GM12878 (cell line): ENCODE data around the gene NPRL2. TPM values are rescaled to one million over a fixed set of nuclear protein-coding genes. Genes with fewer than 3 reads are reported as not detected.
A peak's percentile ranks its signal among the peaks of the same experiment; 100 is the strongest.

Experiments used
- BCL11A ChIP-seq: IDR thresholded peaks from 2 replicates; pipeline ENCODE4 v1.6.1; 2011; ENCODE audit warnings: low read depth, low read length
- BHLHE40 ChIP-seq, 2 experiments: fragments of 450-650 bp in 1 of 2; IDR thresholded peaks; 2 replicates each; pipeline ENCODE4 v1.6.1; 2011 to 2017; ENCODE audit warnings: low read depth in 2 of 2, borderline replicate concordance in 1 of 2, improper control_type of control experiment in 1 of 2, low read length in 1 of 2, mild to moderate bottlenecking in 1 of 2
- BMI1 ChIP-seq: fragments of 450-650 bp; IDR thresholded peaks from 2 replicates; pipeline ENCODE4 v1.6.1; 2016; ENCODE audit warnings: mild to moderate bottlenecking, moderate library complexity, borderline replicate concordance
- CBX3 ChIP-seq: fragments of 200-600 bp; sonication (generic); IDR thresholded peaks from 2 replicates; pipeline ENCODE4 v1.6.1; 2016; ENCODE audit warnings: low read depth, borderline replicate concordance
- CHD1 ChIP-seq: IDR thresholded peaks from 2 replicates; pipeline ENCODE4 v1.6.1; 2012; ENCODE audit warnings: low read depth, low read length, improper control_type of control experiment
- CREM ChIP-seq: IDR thresholded peaks from 2 replicates; pipeline ENCODE4 v1.6.1; 2014; ENCODE audit warnings: antibody characterized with exemption, low read depth
- FOXM1 ChIP-seq: IDR thresholded peaks from 2 replicates; pipeline ENCODE4 v1.6.1; 2012; ENCODE audit warnings: low read depth, mild to moderate bottlenecking, inconsistent platforms, low read length, moderate library complexity
- GATAD2B ChIP-seq: fragments of 450-650 bp; conservative IDR thresholded peaks from 2 replicates; pipeline ENCODE4 v1.6.1; 2017; ENCODE audit warnings: low read depth, mild to moderate bottlenecking, moderate library complexity
- HDAC2 ChIP-seq: fragments of 200-600 bp; sonication (generic); IDR thresholded peaks from 2 replicates; pipeline ENCODE4 v1.6.1; 2017
- IRF4 ChIP-seq: IDR thresholded peaks from 2 replicates; pipeline ENCODE4 v1.6.1; 2011; ENCODE audit warnings: low read depth, low read length
- LARP7 ChIP-seq: fragments of 450-650 bp; IDR thresholded peaks from 2 replicates; pipeline ENCODE4 v1.6.1; 2017; ENCODE audit warnings: mild to moderate bottlenecking
- MYB ChIP-seq: fragments of 150-350 bp; IDR thresholded peaks from 2 replicates; pipeline ENCODE4 v1.6.1; 2014; ENCODE audit warnings: mild to moderate bottlenecking, low read depth, low read length, borderline replicate concordance
- NFYB ChIP-seq: IDR thresholded peaks from 2 replicates; pipeline ENCODE4 v1.6.1; 2011; ENCODE audit warnings: low read depth, mild to moderate bottlenecking, low read length, improper control_type of control experiment, moderate library complexity; ENCODE audit not compliant: insufficient read depth
- NR2C2 ChIP-seq: IDR thresholded peaks from 2 replicates; pipeline ENCODE4 v1.6.1; 2011; ENCODE audit warnings: borderline replicate concordance, low read depth; ENCODE audit not compliant: control insufficient read depth, insufficient read length
- NRF1 ChIP-seq: conservative IDR thresholded peaks from 2 replicates; pipeline ENCODE4 v1.6.1; 2011; ENCODE audit warnings: mild to moderate bottlenecking, low read depth, low read length, improper control_type of control experiment
- PAX5 ChIP-seq: IDR thresholded peaks from 2 replicates; pipeline ENCODE4 v1.6.1; 2011; ENCODE audit warnings: low read depth, low read length, borderline replicate concordance
- PML ChIP-seq: IDR thresholded peaks from 2 replicates; pipeline ENCODE4 v1.6.1; 2012; ENCODE audit warnings: low read length, inconsistent platforms
- POLR2A ChIP-seq: IDR thresholded peaks from 2 replicates; pipeline ENCODE4 v1.6.1; 2011; ENCODE audit warnings: low read depth, mild to moderate bottlenecking, low read length
- RAD21 ChIP-seq: IDR thresholded peaks from 2 replicates; pipeline ENCODE4 v1.6.1; 2011; ENCODE audit warnings: mild to moderate bottlenecking, low read depth, low read length, moderate library complexity; ENCODE audit not compliant: insufficient read depth
- RCOR1 ChIP-seq: conservative IDR thresholded peaks from 2 replicates; pipeline ENCODE4 v1.6.1; 2012; ENCODE audit warnings: low read depth, low read length, improper control_type of control experiment
- RFX5 ChIP-seq: IDR thresholded peaks from 2 replicates; pipeline ENCODE4 v1.6.1; 2011; ENCODE audit warnings: low read depth, low read length, improper control_type of control experiment
- TCF12 ChIP-seq: IDR thresholded peaks from 2 replicates; pipeline ENCODE4 v1.6.1; 2011; ENCODE audit warnings: low read depth, mild to moderate bottlenecking, low read length
- polyA plus RNA-seq, 11 experiments: library from polyadenylated mRNA; depleted of rRNA in 4 of 11; unstranded in 6 of 11; stranded (reverse) in 5 of 11; fragments of >200 nt; fragmentation: Nextera tagmentation in 4 of 11; fragmentation: Illumina TruSeq in 1 of 11; extraction: Ambion mirVana in 4 of 11; extraction: Trizol in 1 of 11; gene quantifications; 1 replicate in 1 of 11; 2 replicates in 10 of 11; pipeline versions ENCODE4 v1.2.1 to v1.2.3, GENCODE V29; 2011 to 2016; ENCODE audit warnings: inconsistent platforms in 2 of 11, missing spikeins in 2 of 11, low read depth in 1 of 11
- total RNA-seq, 4 experiments: library from RNA; depleted of rRNA in 3 of 4; stranded (reverse); fragments of >200 nt in 3 of 4; fragmentation: Illumina TruSeq in 1 of 4; extraction: Trizol in 1 of 4; gene quantifications; 2 replicates each; pipeline versions ENCODE4 v1.2.1 to v1.2.3, GENCODE V29; 2013 to 2021
- TF ChIP-seq, protein P1 (sequence below): fragments of 450-650 bp; IDR thresholded peaks from 2 replicates; pipeline ENCODE4 v1.6.1; 2016; ENCODE audit warnings: mild to moderate bottlenecking
- TF ChIP-seq, protein P2 (sequence below): IDR thresholded peaks from 2 replicates; pipeline ENCODE4 v1.6.1; 2011; ENCODE audit warnings: low read depth, low read length, improper control_type of control experiment, borderline replicate concordance
- TF ChIP-seq, protein P3 (sequence below): fragments of 450-650 bp; IDR thresholded peaks from 2 replicates; pipeline ENCODE4 v1.6.1; 2016; ENCODE audit warnings: mild to moderate bottlenecking
- TF ChIP-seq, protein P4 (sequence below): fragments of 450-650 bp; IDR thresholded peaks from 2 replicates; pipeline ENCODE4 v1.6.1; 2017; ENCODE audit warnings: low read depth, mild to moderate bottlenecking, moderate library complexity
- TF ChIP-seq, protein P5 (sequence below): IDR thresholded peaks from 2 replicates; pipeline ENCODE4 v1.6.1; 2011; ENCODE audit warnings: low read depth, mild to moderate bottlenecking, low read length, moderate library complexity, borderline replicate concordance; ENCODE audit errors: extremely low read depth

NPRL2 gene
- total and polyA plus RNA-seq, 10 of the 15 experiments (the other 5 are each of a cell fraction or from before 2014, with no cell fraction given): 17.8 to 54.2 (median 32.9) TPM

GRCh38 chr3:50350527-50351322 is at the start of gene NPRL2, which contains the start of gene CYB561D2 (continued):
- TF ChIP-seq, protein P1, sequence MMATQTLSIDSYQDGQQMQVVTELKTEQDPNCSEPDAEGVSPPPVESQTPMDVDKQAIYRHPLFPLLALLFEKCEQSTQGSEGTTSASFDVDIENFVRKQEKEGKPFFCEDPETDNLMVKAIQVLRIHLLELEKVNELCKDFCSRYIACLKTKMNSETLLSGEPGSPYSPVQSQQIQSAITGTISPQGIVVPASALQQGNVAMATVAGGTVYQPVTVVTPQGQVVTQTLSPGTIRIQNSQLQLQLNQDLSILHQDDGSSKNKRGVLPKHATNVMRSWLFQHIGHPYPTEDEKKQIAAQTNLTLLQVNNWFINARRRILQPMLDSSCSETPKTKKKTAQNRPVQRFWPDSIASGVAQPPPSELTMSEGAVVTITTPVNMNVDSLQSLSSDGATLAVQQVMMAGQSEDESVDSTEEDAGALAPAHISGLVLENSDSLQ: 0 out of 2 replicates have a peak, but pooled peaks have one; percentile 57
- peak; percentile 96 for TF ChIP-seq POLR2A
- TF ChIP-seq CBX3: no peak
- TF ChIP-seq, protein P2, sequence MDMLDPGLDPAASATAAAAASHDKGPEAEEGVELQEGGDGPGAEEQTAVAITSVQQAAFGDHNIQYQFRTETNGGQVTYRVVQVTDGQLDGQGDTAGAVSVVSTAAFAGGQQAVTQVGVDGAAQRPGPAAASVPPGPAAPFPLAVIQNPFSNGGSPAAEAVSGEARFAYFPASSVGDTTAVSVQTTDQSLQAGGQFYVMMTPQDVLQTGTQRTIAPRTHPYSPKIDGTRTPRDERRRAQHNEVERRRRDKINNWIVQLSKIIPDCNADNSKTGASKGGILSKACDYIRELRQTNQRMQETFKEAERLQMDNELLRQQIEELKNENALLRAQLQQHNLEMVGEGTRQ: no peak
- TF ChIP-seq TCF12: no peak
- no peak for TF ChIP-seq FOXM1
- peak; percentile 92 for TF ChIP-seq LARP7
- TF ChIP-seq HDAC2: no peak
- TF ChIP-seq BHLHE40 (IDR thresholded peaks at IDR 0.05; ENCODE audit: borderline replicate concordance in 1 of 2, low read depth in 2 of 2, low read length in 1 of 2): peak in 1 of 2 experiments; percentile 27; a peak in 1 of 4 replicates
- no peak for TF ChIP-seq RFX5
- TF ChIP-seq RAD21: no peak
- no peak; the same call in 1 of the 2 replicates for TF ChIP-seq PML
- TF ChIP-seq, protein P3, sequence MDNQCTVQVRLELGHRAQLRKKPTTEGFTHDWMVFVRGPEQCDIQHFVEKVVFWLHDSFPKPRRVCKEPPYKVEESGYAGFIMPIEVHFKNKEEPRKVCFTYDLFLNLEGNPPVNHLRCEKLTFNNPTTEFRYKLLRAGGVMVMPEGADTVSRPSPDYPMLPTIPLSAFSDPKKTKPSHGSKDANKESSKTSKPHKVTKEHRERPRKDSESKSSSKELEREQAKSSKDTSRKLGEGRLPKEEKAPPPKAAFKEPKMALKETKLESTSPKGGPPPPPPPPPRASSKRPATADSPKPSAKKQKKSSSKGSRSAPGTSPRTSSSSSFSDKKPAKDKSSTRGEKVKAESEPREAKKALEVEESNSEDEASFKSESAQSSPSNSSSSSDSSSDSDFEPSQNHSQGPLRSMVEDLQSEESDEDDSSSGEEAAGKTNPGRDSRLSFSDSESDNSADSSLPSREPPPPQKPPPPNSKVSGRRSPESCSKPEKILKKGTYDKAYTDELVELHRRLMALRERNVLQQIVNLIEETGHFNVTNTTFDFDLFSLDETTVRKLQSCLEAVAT: 0 out of 2 replicates have a peak, but pooled peaks have one; percentile 15
- TF ChIP-seq MYB: no peak
- TF ChIP-seq CREM: peak; percentile 99
- TF ChIP-seq NRF1: peak; percentile 83
- TF ChIP-seq GATAD2B: peak; percentile 95
- no peak for TF ChIP-seq BCL11A
- no peak for TF ChIP-seq NFYB
- no peak for TF ChIP-seq PAX5
- TF ChIP-seq IRF4: no peak
- TF ChIP-seq, protein P4, sequence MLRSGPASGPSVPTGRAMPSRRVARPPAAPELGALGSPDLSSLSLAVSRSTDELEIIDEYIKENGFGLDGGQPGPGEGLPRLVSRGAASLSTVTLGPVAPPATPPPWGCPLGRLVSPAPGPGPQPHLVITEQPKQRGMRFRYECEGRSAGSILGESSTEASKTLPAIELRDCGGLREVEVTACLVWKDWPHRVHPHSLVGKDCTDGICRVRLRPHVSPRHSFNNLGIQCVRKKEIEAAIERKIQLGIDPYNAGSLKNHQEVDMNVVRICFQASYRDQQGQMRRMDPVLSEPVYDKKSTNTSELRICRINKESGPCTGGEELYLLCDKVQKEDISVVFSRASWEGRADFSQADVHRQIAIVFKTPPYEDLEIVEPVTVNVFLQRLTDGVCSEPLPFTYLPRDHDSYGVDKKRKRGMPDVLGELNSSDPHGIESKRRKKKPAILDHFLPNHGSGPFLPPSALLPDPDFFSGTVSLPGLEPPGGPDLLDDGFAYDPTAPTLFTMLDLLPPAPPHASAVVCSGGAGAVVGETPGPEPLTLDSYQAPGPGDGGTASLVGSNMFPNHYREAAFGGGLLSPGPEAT: peak; percentile 42; the same call in 1 of the 2 replicates
- TF ChIP-seq RCOR1: no peak
- TF ChIP-seq, protein P5, sequence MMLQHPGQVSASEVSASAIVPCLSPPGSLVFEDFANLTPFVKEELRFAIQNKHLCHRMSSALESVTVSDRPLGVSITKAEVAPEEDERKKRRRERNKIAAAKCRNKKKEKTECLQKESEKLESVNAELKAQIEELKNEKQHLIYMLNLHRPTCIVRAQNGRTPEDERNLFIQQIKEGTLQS: peak; percentile 77; the same call in 1 of the 2 replicates
- TF ChIP-seq CHD1: 0 out of 2 replicates have a peak, but pooled peaks have one; percentile 62
- no peak for TF ChIP-seq NR2C2
- no peak for TF ChIP-seq BMI1
